HG02885 (cell line): ENCODE measurements around the gene OGFOD3.

Source experiments
- ATAC-seq: cut with Tn5 transposase; IDR thresholded peaks from one replicate; pipeline ENCODE4 v1.9.1; 2021; ENCODE audit warnings: mild to moderate bottlenecking; ENCODE audit not compliant: unreplicated experiment, poor library complexity

OGFOD3 gene

GRCh38 chr17:82344175-82344907 lies 74.0 kb downstream of the OGFOD3 start:
- no peak for ATAC-seq

GRCh38 chr17:82343560-82343959 lies 74.8 kb downstream of the OGFOD3 start:
- no peak for ATAC-seq

- ATAC-seq, result no peak
Measured at GRCh38 chr17:82342361-82343079, 75.9 kb downstream of the OGFOD3 start.

GRCh38 chr17:82339634-82340580 lies 78.5 kb downstream of the OGFOD3 start:
- no peak for ATAC-seq
